Panc1 (cell line): ENCODE data around the gene SLC7A14. TPM values are rescaled to one million over a fixed set of nuclear protein-coding genes. Genes with fewer than 3 reads are reported as not detected.

Experiments used
- ATAC-seq: fragments of 200-7000 bp; cut with Tn5 transposase; 2 replicates; pipeline ENCODE4 v1.9.1; 2020; ENCODE audit warnings: mild to moderate bottlenecking, moderate library complexity
- BruUV-seq: library from RNA; stranded (reverse); fragments of 400-500 nt; replicated peaks from 2 replicates; lab custom pipeline; 2021; lab: Mats Ljungman, UMichigan
- CTCF ChIA-PET: fragments of 300-600 bp; sonication (Branson Sonifier 250); formaldehyde crosslinking; loops from one replicate; lab custom pipeline; 2022; ENCODE audit warnings: antibody characterized with exemption; lab: Charles Lee
- POLR2A ChIA-PET: fragments of 300-600 bp; sonication (Branson Sonifier 250); formaldehyde crosslinking; loops from one replicate; lab custom pipeline; 2022; ENCODE audit warnings: antibody characterized with exemption; lab: Charles Lee
- DNase-seq: peaks from one replicate; pipeline ENCODE4 v3.0.0-alpha.2; 2010; ENCODE audit warnings: low read depth, low spot score
- H3K27ac ChIP-seq: 2 replicates; pipeline ENCODE4 v1.5.1; 2011; ENCODE audit warnings: mild to moderate bottlenecking, low read length, inconsistent platforms
- H3K27me3 ChIP-seq: fragments of 200-500 bp; sonication (Bioruptor generic); 2 replicates; pipeline ENCODE4 v1.6.0; 2014; ENCODE audit warnings: low read length, inconsistent platforms; ENCODE audit not compliant: control insufficient read depth, insufficient read depth
- H3K36me3 ChIP-seq: fragments of 200-500 bp; sonication (Bioruptor generic); 2 replicates; pipeline ENCODE4 v1.5.1; 2014; ENCODE audit warnings: inconsistent platforms, mild to moderate bottlenecking, low read length, moderate library complexity; ENCODE audit not compliant: control insufficient read depth, insufficient read depth
- H3K4me1 ChIP-seq: 2 replicates; pipeline ENCODE4 v1.5.1; 2011; ENCODE audit warnings: inconsistent platforms, mild to moderate bottlenecking, low read length, moderate library complexity; ENCODE audit not compliant: control insufficient read depth, insufficient read depth
- H3K4me3 ChIP-seq, 2 experiments: 2 replicates each; pipeline ENCODE4 v1.5.1; 2011 to 2012; ENCODE audit warnings: low read depth in 2 of 2, low read length in 2 of 2, mild to moderate bottlenecking in 2 of 2, inconsistent platforms in 1 of 2, moderate library complexity in 1 of 2
- H3K9me3 ChIP-seq: fragments of 200-500 bp; sonication (Bioruptor generic); 2 replicates; pipeline ENCODE4 v1.5.1; 2014; ENCODE audit warnings: low read depth, mild to moderate bottlenecking, inconsistent platforms, low read length, moderate library complexity; ENCODE audit not compliant: control insufficient read depth, insufficient read depth
- CTCF ChIP-seq: fragments of 450-650 bp; IDR thresholded peaks from 2 replicates; pipeline ENCODE4 v1.5.1; 2017; ENCODE audit warnings: mild to moderate bottlenecking
- POLR2AphosphoS5 ChIP-seq: IDR thresholded peaks from 2 replicates; pipeline ENCODE4 v1.6.1; 2012; ENCODE audit warnings: mild to moderate bottlenecking, low read depth, low read length, moderate library complexity
- REST ChIP-seq, 2 experiments: IDR thresholded peaks; 2 replicates each; pipeline ENCODE4 v1.6.1; 2011 to 2012; ENCODE audit warnings: low read depth in 2 of 2, control low read depth in 1 of 2, low read length in 1 of 2, mild to moderate bottlenecking in 1 of 2, moderate library complexity in 1 of 2; ENCODE audit not compliant: insufficient read depth in 1 of 2
- SIN3A ChIP-seq: IDR thresholded peaks from 2 replicates; pipeline ENCODE4 v1.6.1; 2012; ENCODE audit warnings: low read depth, mild to moderate bottlenecking, low read length, moderate library complexity, borderline replicate concordance; ENCODE audit not compliant: insufficient read depth
- TCF7L2 ChIP-seq: IDR thresholded peaks from 2 replicates; pipeline ENCODE4 v1.6.1; 2011; ENCODE audit warnings: mild to moderate bottlenecking, low read depth, low read length, inconsistent platforms
- in situ Hi-C: cut with HindIII; loops from 2 replicates; pipeline ENCODE4 v1.10.0; 2016; ENCODE audit warnings: low sequenced_read_pairs, low pct_unique_long_range_greater_than_20kb
- intact Hi-C: fragments of 100-400 bp; cut with micrococcal nuclease; formaldehyde crosslinking; loops from one replicate; pipeline ENCODE4 v1.10.0; 2022; ENCODE audit not compliant: unreplicated experiment
- total RNA-seq: library from RNA; stranded (reverse); gene quantifications from one replicate; pipeline ENCODE4 v1.2.1, GENCODE V29; 2021; ENCODE audit not compliant: unreplicated experiment

The SLC7A14 gene
- total RNA-seq, 1 experiment from 2014 or later, result not detected

GRCh38 chr3:170517242-170517945, 68.5 kb downstream of the SLC7A14 start:
- intact Hi-C loops, result no loop called here
- no peak overlapping the region for H3K4me3 ChIP-seq
- POLR2A ChIA-PET, result no interaction called here
- no TSS peak for BruUV-seq
- ATAC-seq (no peak), DNase-seq (no peak)
- TF ChIP-seq CTCF (no peak), TCF7L2 (no peak), REST (IDR thresholded peaks at IDR 0.05; ENCODE audit: insufficient read depth in 1 of 2, low read depth in 2 of 2, low read length in 1 of 2) (no peak), SIN3A (no peak), POLR2AphosphoS5 (no peak)
- H3K9me3 ChIP-seq, result no peaks in the 10 kb centered on the region
- H3K27ac ChIP-seq, result no peak overlapping the region
- no peaks in the 10 kb centered on the region for H3K4me1 ChIP-seq
- in situ Hi-C loops, result no loop called here
- H3K36me3 ChIP-seq, result no peaks in the 10 kb centered on the region
- H3K27me3 ChIP-seq, result peaks cover 2% of the 10 kb centered on the region; the same call in 1 of the 2 replicates
- CTCF ChIA-PET, result no interaction called here

- ATAC-seq (no peak), DNase-seq (no peak)
- CTCF ChIA-PET, result no interaction called here
- H3K36me3 ChIP-seq, result no peaks in the 10 kb centered on the region
- H3K4me1 ChIP-seq, result no peaks in the 10 kb centered on the region
- H3K27ac ChIP-seq, result no peak overlapping the region
- POLR2A ChIA-PET, result no interaction called here
- no peaks in the 10 kb centered on the region for H3K9me3 ChIP-seq
- intact Hi-C loops, result no loop called here
- H3K4me3 ChIP-seq, result no peak overlapping the region
- in situ Hi-C loops, result no loop called here
- TF ChIP-seq REST (IDR thresholded peaks at IDR 0.05; ENCODE audit: insufficient read depth in 1 of 2, low read depth in 2 of 2, low read length in 1 of 2) (no peak), SIN3A (no peak), TCF7L2 (no peak), POLR2AphosphoS5 (no peak), CTCF (no peak)
- BruUV-seq, result no TSS peak
- H3K27me3 ChIP-seq, result 0 out of 2 replicates have a peak, but pooled peaks cover 2% of the 10 kb centered on the region
Measured at GRCh38 chr3:170513642-170514041, 72.2 kb downstream of the SLC7A14 start.
